ENCODE data around the gene MOG. TPM values are rescaled to one million over a fixed set of nuclear protein-coding genes. Genes with fewer than 3 reads are reported as not detected.

MOG gene
- total and polyA plus RNA-seq, 4 donors, result not detected

- H3K9ac ChIP-seq (ENCODE audit: insufficient read depth in 1 of 2, low read length in 2 of 2), result peak overlapping the region in 1 of 2 donors; percentile 55
Measured at GRCh38 chr6:29626948-29627754, 29.7 kb upstream of the MOG start.

GRCh38 chr6:29627755-29628418, 29.0 kb upstream of the MOG start:
- ATAC-seq (ENCODE audit: insufficient read depth, low FRiP score), result no peak
- TF ChIP-seq CTCF (IDR thresholded peaks at IDR 0.05; ENCODE audit: control extremely low read depth, extremely low read depth), result no peak
- no peaks in the 10 kb centered on the region for H3K27me3 ChIP-seq (ENCODE audit: control insufficient read depth in 3 of 3, insufficient read depth in 3 of 3, low read length in 2 of 3)
- peak; percentile 90 to 96 (median 91) for DNase-seq
- H3K27ac ChIP-seq (ENCODE audit: low read depth in 1 of 2, low read length in 1 of 2), result peak overlapping the region in 1 of 2 donors; percentile 54
- peak overlapping the region; percentile 55 to 90 for H3K9ac ChIP-seq (ENCODE audit: insufficient read depth in 1 of 2, low read length in 2 of 2)
- peak overlapping the region; percentile 41 for H3K4me3 ChIP-seq
- 1% methylated on average over 45 to 51 of the region's 51 CpGs for WGBS, 2 donors
- H3K4me1 ChIP-seq (ENCODE audit: control insufficient read depth in 5 of 5, insufficient read depth in 5 of 5, low read length in 5 of 5), result peaks cover 0 to 24% (median 15%) of the 10 kb centered on the region in 5 donors
- H3K9me3 ChIP-seq (ENCODE audit: control insufficient read depth in 4 of 4, insufficient read depth in 3 of 4, low read length in 3 of 4), result no peaks in the 10 kb centered on the region
- peaks cover 0 to 7% (median 4%) of the 10 kb centered on the region in 4 donors for H3K36me3 ChIP-seq (ENCODE audit: control insufficient read depth in 4 of 4, insufficient read depth in 4 of 4, low read length in 4 of 4)

More at GRCh38 chr6:29626948-29627754, 29.7 kb upstream of the MOG start:
- ATAC-seq (ENCODE audit: insufficient read depth, low FRiP score) (no peak), DNase-seq (peak in 2 of 3 donors; percentile 19 to 38)
- Histone ChIP-seq H3K27ac (ENCODE audit: low read depth in 1 of 2, low read length in 1 of 2) (no peak overlapping the region), H3K4me3 (peak overlapping the region; percentile 41), H3K36me3 (ENCODE audit: control insufficient read depth in 4 of 4, insufficient read depth in 4 of 4, low read length in 4 of 4) (peaks cover 0 to 10% (median 5%) of the 10 kb centered on the region in 4 donors), H3K9me3 (ENCODE audit: control insufficient read depth in 4 of 4, insufficient read depth in 3 of 4, low read length in 3 of 4) (no peaks in the 10 kb centered on the region), H3K4me1 (ENCODE audit: control insufficient read depth in 5 of 5, insufficient read depth in 5 of 5, low read length in 5 of 5) (peaks cover 0 to 24% (median 14%) of the 10 kb centered on the region in 5 donors), H3K27me3 (ENCODE audit: control insufficient read depth in 3 of 3, insufficient read depth in 3 of 3, low read length in 2 of 3) (no peaks in the 10 kb centered on the region)
- no peak for TF ChIP-seq CTCF (IDR thresholded peaks at IDR 0.05; ENCODE audit: control extremely low read depth, extremely low read depth)
- WGBS, 2 donors, result 28 to 29% methylated on average over 31 of the region's 31 CpGs

GRCh38 chr6:29628419-29629281, 28.2 kb upstream of the MOG start:
- TF ChIP-seq CTCF (IDR thresholded peaks at IDR 0.05; ENCODE audit: control extremely low read depth, extremely low read depth), result peak; percentile 58
- H3K4me1 ChIP-seq (ENCODE audit: control insufficient read depth in 5 of 5, insufficient read depth in 5 of 5, low read length in 5 of 5), result peaks cover 0 to 24% (median 15%) of the 10 kb centered on the region in 5 donors
- 2 to 5% methylated on average over 32 of the region's 32 CpGs for WGBS, 2 donors
- DNase-seq (peak; percentile 86 to 90 (median 87)), ATAC-seq (ENCODE audit: insufficient read depth, low FRiP score) (peak; percentile 28)
- no peaks in the 10 kb centered on the region for H3K27me3 ChIP-seq (ENCODE audit: control insufficient read depth in 3 of 3, insufficient read depth in 3 of 3, low read length in 2 of 3)
- H3K36me3 ChIP-seq (ENCODE audit: control insufficient read depth in 4 of 4, insufficient read depth in 4 of 4, low read length in 4 of 4), result peaks cover 0 to 3% (median under 1%) of the 10 kb centered on the region in 4 donors
- H3K9ac ChIP-seq (ENCODE audit: insufficient read depth in 1 of 2, low read length in 2 of 2), result peak overlapping the region in 1 of 2 donors; percentile 90
- peak overlapping the region in 1 of 2 donors; percentile 54 for H3K27ac ChIP-seq (ENCODE audit: low read depth in 1 of 2, low read length in 1 of 2)
- H3K9me3 ChIP-seq (ENCODE audit: control insufficient read depth in 4 of 4, insufficient read depth in 3 of 4, low read length in 3 of 4), result no peaks in the 10 kb centered on the region
- H3K4me3 ChIP-seq, result peak overlapping the region; percentile 40

All from lung (tissue), 12 donors.